ENCODE results near the gene RNF5. TPM values are rescaled to one million over a fixed set of nuclear protein-coding genes. Genes with fewer than 3 reads are reported as not detected.

Gene RNF5
- total RNA-seq, 1 experiment from 2014 or later: 60.0 TPM

- Histone ChIP-seq H3K36me3 (no peaks in the 10 kb centered on the region), H3K4me3 (no peak overlapping the region), H3K4me1 (no peaks in the 10 kb centered on the region)
Observed at GRCh38 chr6:32214126-32214525, 35.9 kb downstream of the RNF5 start.

GRCh38 chr6:32215617-32216016 is 37.4 kb downstream of the RNF5 start:
- H3K27ac ChIP-seq: no peak overlapping the region
- H3K36me3 ChIP-seq: no peaks in the 10 kb centered on the region
- DNase-seq: no peak
- H3K4me1 ChIP-seq: no peaks in the 10 kb centered on the region
- H3K9me3 ChIP-seq (replicated peaks): no peaks in the 10 kb centered on the region
- H3K4me3 ChIP-seq: no peak overlapping the region
- H3K27me3 ChIP-seq: peaks cover 5% of the 10 kb centered on the region; the same call in 1 of the 2 replicates

More at GRCh38 chr6:32214126-32214525, 35.9 kb downstream of the RNF5 start:
- no peaks in the 10 kb centered on the region for H3K9me3 ChIP-seq (replicated peaks)
- H3K27me3 ChIP-seq: peaks cover 5% of the 10 kb centered on the region; the same call in 1 of the 2 replicates
- DNase-seq: no peak
- no peak overlapping the region for H3K27ac ChIP-seq

GRCh38 chr6:32216285-32216684 is 38.1 kb downstream of the RNF5 start:
- DNase-seq: no peak
- Histone ChIP-seq H3K27ac (no peak overlapping the region), H3K4me1 (no peaks in the 10 kb centered on the region)

GRCh38 chr6:32216998-32217397 is 38.8 kb downstream of the RNF5 start:
- H3K27ac ChIP-seq: no peak overlapping the region
- no peak for DNase-seq
- H3K27me3 ChIP-seq: peaks cover 5% of the 10 kb centered on the region; the same call in 1 of the 2 replicates
- H3K36me3 ChIP-seq: no peaks in the 10 kb centered on the region
- H3K4me3 ChIP-seq: no peak overlapping the region
- no peaks in the 10 kb centered on the region for H3K4me1 ChIP-seq
- no peaks in the 10 kb centered on the region for H3K9me3 ChIP-seq (replicated peaks)

More at GRCh38 chr6:32216285-32216684, 38.1 kb downstream of the RNF5 start:
- H3K27me3 ChIP-seq: peaks cover 5% of the 10 kb centered on the region; the same call in 1 of the 2 replicates
- no peaks in the 10 kb centered on the region for H3K9me3 ChIP-seq (replicated peaks)
- no peaks in the 10 kb centered on the region for H3K36me3 ChIP-seq
- H3K4me3 ChIP-seq: no peak overlapping the region

- H3K4me3 ChIP-seq: no peak overlapping the region
- H3K4me1 ChIP-seq: no peaks in the 10 kb centered on the region
- peaks cover 5% of the 10 kb centered on the region; the same call in 1 of the 2 replicates for H3K27me3 ChIP-seq
- no peaks in the 10 kb centered on the region for H3K36me3 ChIP-seq
- no peak for DNase-seq
- H3K27ac ChIP-seq: no peak overlapping the region
- no peaks in the 10 kb centered on the region for H3K9me3 ChIP-seq (replicated peaks)
Observed at GRCh38 chr6:32218167-32218566, 40.0 kb downstream of the RNF5 start.

GRCh38 chr6:32220021-32220420 is 41.8 kb downstream of the RNF5 start:
- Histone ChIP-seq H3K27me3 (peaks cover 5% of the 10 kb centered on the region), H3K36me3 (no peaks in the 10 kb centered on the region), H3K4me1 (no peaks in the 10 kb centered on the region), H3K27ac (no peak overlapping the region), H3K9me3 (replicated peaks) (no peaks in the 10 kb centered on the region), H3K4me3 (no peak overlapping the region)
- no peak for DNase-seq

- Histone ChIP-seq H3K9me3 (replicated peaks) (no peaks in the 10 kb centered on the region), H3K27ac (no peak overlapping the region), H3K4me3 (no peak overlapping the region), H3K27me3 (peaks cover 5% of the 10 kb centered on the region), H3K4me1 (no peaks in the 10 kb centered on the region), H3K36me3 (no peaks in the 10 kb centered on the region)
- DNase-seq: no peak
Observed at GRCh38 chr6:32222333-32223230, 44.4 kb downstream of the RNF5 start.

- H3K9me3 ChIP-seq (replicated peaks): no peaks in the 10 kb centered on the region
- H3K4me1 ChIP-seq: no peaks in the 10 kb centered on the region
- no peak for DNase-seq
- H3K36me3 ChIP-seq: no peaks in the 10 kb centered on the region
- H3K4me3 ChIP-seq: no peak within 1 kb of the TSS
- H3K27me3 ChIP-seq: no peaks in the 10 kb centered on the region; the same call in 1 of the 2 replicates
- H3K27ac ChIP-seq: no peak within 1 kb of the TSS
Observed at GRCh38 chr6:32223258-32224235, 45.3 kb downstream of the RNF5 start, which contains the start of gene NOTCH4. NOTCH4 (minus strand) TSS chr6:32224067; CDS start chr6:32223928, 139 bp downstream.

- H3K4me1 ChIP-seq: no peaks in the 10 kb centered on the region
Observed at GRCh38 chr6:32224696-32225095, 46.5 kb downstream of the RNF5 start.

GRCh38 chr6:32226434-32226833 is 48.2 kb downstream of the RNF5 start:
- Histone ChIP-seq H3K27ac (no peak overlapping the region), H3K36me3 (no peaks in the 10 kb centered on the region), H3K4me3 (no peak overlapping the region), H3K9me3 (replicated peaks) (no peaks in the 10 kb centered on the region), H3K4me1 (no peaks in the 10 kb centered on the region), H3K27me3 (no peaks in the 10 kb centered on the region; the same call in 1 of the 2 replicates)
- no peak for DNase-seq

More at GRCh38 chr6:32224696-32225095, 46.5 kb downstream of the RNF5 start:
- no peak for DNase-seq
- Histone ChIP-seq H3K27me3 (no peaks in the 10 kb centered on the region; the same call in 1 of the 2 replicates), H3K36me3 (no peaks in the 10 kb centered on the region), H3K27ac (no peak overlapping the region), H3K9me3 (replicated peaks) (no peaks in the 10 kb centered on the region), H3K4me3 (no peak overlapping the region)

Other genes with a start within 250 kb of the RNF5 start
- gene CFB, start 232.3 kb upstream of the RNF5 start, total RNA-seq (2014; rRNA removed; shearing (Covaris generic)): not detected in 2 replicates
- 66.3 and 70.1 TPM in 2 replicates for gene NELFE, start 219.4 kb upstream of the RNF5 start, total RNA-seq (2014; rRNA removed; shearing (Covaris generic))
- gene SKIC2, start 219.2 kb upstream of the RNF5 start, total RNA-seq (2014; rRNA removed; shearing (Covaris generic)): 27.3 and 37.4 TPM in 2 replicates
- gene DXO, start 206.3 kb upstream of the RNF5 start, total RNA-seq (2014; rRNA removed; shearing (Covaris generic)): 13.8 and 17.8 TPM in 2 replicates
- gene C4A, start 196.3 kb upstream of the RNF5 start, total RNA-seq (2014; rRNA removed; shearing (Covaris generic)): 0.81 and 2.5 TPM in 2 replicates
- gene C4B, start 163.6 kb upstream of the RNF5 start, total RNA-seq (2014; rRNA removed; shearing (Covaris generic)): 1.2 and 1.8 TPM in 2 replicates
- 0.08 TPM in 1 of 2 replicates, not detected in the other for gene CYP21A2, start 140.0 kb upstream of the RNF5 start, total RNA-seq (2014; rRNA removed; shearing (Covaris generic))
- 1.6 and 3.3 TPM in 2 replicates for gene TNXB, start 69.1 kb upstream of the RNF5 start, total RNA-seq (2014; rRNA removed; shearing (Covaris generic))
- 26.1 and 33.0 TPM in 2 replicates for gene ATF6B, start 50.2 kb upstream of the RNF5 start, total RNA-seq (2014; rRNA removed; shearing (Covaris generic))
- gene FKBPL, start 48.1 kb upstream of the RNF5 start, total RNA-seq (2014; rRNA removed; shearing (Covaris generic)): 8.2 and 8.7 TPM in 2 replicates
- gene PRRT1, start 26.5 kb upstream of the RNF5 start, total RNA-seq (2014; rRNA removed; shearing (Covaris generic)): 0.25 and 0.30 TPM in 2 replicates
- gene PPT2, start 24.3 kb upstream of the RNF5 start, total RNA-seq (2014; rRNA removed; shearing (Covaris generic)): 120 and 150 TPM in 2 replicates
- 6.4 and 8.8 TPM in 2 replicates for gene EGFL8, start 13.8 kb upstream of the RNF5 start, total RNA-seq (2014; rRNA removed; shearing (Covaris generic))
- gene AGPAT1, start 2.3 kb upstream of the RNF5 start, total RNA-seq (2014; rRNA removed; shearing (Covaris generic)): 66.1 and 70.3 TPM in 2 replicates
- gene AGER, start 5.8 kb downstream of the RNF5 start, total RNA-seq (2014; rRNA removed; shearing (Covaris generic)): 0.71 and 1.4 TPM in 2 replicates
- 39.4 and 41.7 TPM in 2 replicates for gene PBX2, start 11.8 kb downstream of the RNF5 start, total RNA-seq (2014; rRNA removed; shearing (Covaris generic))
- 2.8 and 3.6 TPM in 2 replicates for gene GPSM3, start 14.2 kb downstream of the RNF5 start, total RNA-seq (2014; rRNA removed; shearing (Covaris generic))
- gene NOTCH4, start 45.7 kb downstream of the RNF5 start, total RNA-seq (2014; rRNA removed; shearing (Covaris generic)): 4.1 and 4.9 TPM in 2 replicates
- gene TSBP1, start 193.5 kb downstream of the RNF5 start, total RNA-seq (2014; rRNA removed; shearing (Covaris generic)): not detected in 2 replicates
- not detected in 2 replicates for gene BTNL2, start 228.8 kb downstream of the RNF5 start, total RNA-seq (2014; rRNA removed; shearing (Covaris generic))